ENCODE measurements around the gene PRR36. TPM values are rescaled to one million over a fixed set of nuclear protein-coding genes. Genes with fewer than 3 reads are reported as not detected.
A peak's percentile ranks its signal among the peaks of the same experiment; 100 is the strongest.

Gene PRR36
- under 1 TPM; 0.22 to 0.58 (median 0.23) TPM for total RNA-seq
- long read RNA-seq, donor 1, partial matches to known transcripts: 1 of 1 reads
- long read RNA-seq, donor 1, other reads (novel, unspliced or antisense): 0 of 1 reads
- long read RNA-seq, donor 2: 0 reads

- H3K36me3 ChIP-seq (ENCODE audit: low read depth): no peaks in the 10 kb centered on the region
- DNase-seq (no peak), ATAC-seq (no peak)
- H3K9me3 ChIP-seq: no peaks in the 10 kb centered on the region
- no peak for TF ChIP-seq CTCF (IDR thresholded peaks at IDR 0.05)
- no peak within 1 kb of the TSS for H3K4me3 ChIP-seq
- H3K4me1 ChIP-seq (ENCODE audit: low read depth): peaks cover 23% of the 10 kb centered on the region
- intact Hi-C loops (cut with DNase I, micrococcal nuclease): no loop called here
These were observed at the start of gene PRR36 for GRCh38 chr19:7874076-7874896. Gene PRR36 (minus strand): TSS chr19:7874390. CDS start chr19:7873689, 701 bp downstream.

- peaks cover 32% of the 10 kb centered on the region for H3K4me1 ChIP-seq (ENCODE audit: low read depth)
These were observed 49.4 kb upstream of the PRR36 start for GRCh38 chr19:7923295-7924191.

GRCh38 chr19:7922836-7923195 is 48.6 kb upstream of the PRR36 start:
- peak in 2 of 3 donors; percentile 29 to 54 for DNase-seq
- H3K4me1 ChIP-seq (ENCODE audit: low read depth): peaks cover 37% of the 10 kb centered on the region
- TF ChIP-seq CTCF (IDR thresholded peaks at IDR 0.05): no peak
- ATAC-seq: no peak
- no peaks in the 10 kb centered on the region for H3K9me3 ChIP-seq
- H3K36me3 ChIP-seq (ENCODE audit: low read depth): no peaks in the 10 kb centered on the region
- H3K4me3 ChIP-seq: no peak overlapping the region
- intact Hi-C loops (cut with DNase I, micrococcal nuclease): no loop called here

More at GRCh38 chr19:7923295-7924191, 49.4 kb upstream of the PRR36 start:
- ATAC-seq: no peak
- TF ChIP-seq CTCF (IDR thresholded peaks at IDR 0.05): no peak
- intact Hi-C loops (cut with DNase I, micrococcal nuclease): no loop called here
- DNase-seq: peak in 2 of 3 donors; percentile 44 to 58
- Histone ChIP-seq H3K4me3 (no peak overlapping the region), H3K9me3 (no peaks in the 10 kb centered on the region), H3K36me3 (ENCODE audit: low read depth) (no peaks in the 10 kb centered on the region)

- peak in 2 of 3 donors; percentile 41 to 65 for DNase-seq
- Histone ChIP-seq H3K9me3 (no peaks in the 10 kb centered on the region), H3K4me3 (no peak overlapping the region), H3K4me1 (ENCODE audit: low read depth) (peaks cover 43% of the 10 kb centered on the region), H3K36me3 (ENCODE audit: low read depth) (no peaks in the 10 kb centered on the region)
- intact Hi-C loops (cut with DNase I, micrococcal nuclease): no loop called here
- ATAC-seq: no peak
- TF ChIP-seq CTCF (IDR thresholded peaks at IDR 0.05): no peak
These were observed 48.0 kb upstream of the PRR36 start for GRCh38 chr19:7921967-7922835.
